T-helper 9 cell (primary cell): ENCODE data around the gene PKP2.

Experiments used
- DNase-seq: peaks from one replicate; pipeline ENCODE4 v3.0.0-alpha.2; 2020

PKP2 gene

DNA sequence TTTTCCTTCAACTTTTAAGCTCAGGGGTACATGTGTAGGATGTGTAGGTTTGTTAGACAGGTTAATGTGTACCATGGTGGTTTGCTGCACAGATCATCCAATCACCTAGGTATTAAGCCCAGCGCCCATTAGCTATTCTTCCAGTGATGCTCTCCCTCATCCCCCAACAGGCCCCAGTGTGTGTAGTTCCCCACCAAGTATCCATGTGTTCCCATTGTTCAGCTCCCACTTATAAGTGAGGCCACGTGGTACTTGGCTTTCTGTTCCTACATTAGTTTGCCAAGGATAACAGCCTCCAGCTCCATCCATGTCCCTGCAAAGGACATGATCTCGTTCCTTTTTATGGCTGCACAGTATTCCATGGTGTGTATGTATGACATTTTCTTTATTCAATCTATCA is 92.3 kb downstream of the PKP2 start:
- no peak for DNase-seq

DNA sequence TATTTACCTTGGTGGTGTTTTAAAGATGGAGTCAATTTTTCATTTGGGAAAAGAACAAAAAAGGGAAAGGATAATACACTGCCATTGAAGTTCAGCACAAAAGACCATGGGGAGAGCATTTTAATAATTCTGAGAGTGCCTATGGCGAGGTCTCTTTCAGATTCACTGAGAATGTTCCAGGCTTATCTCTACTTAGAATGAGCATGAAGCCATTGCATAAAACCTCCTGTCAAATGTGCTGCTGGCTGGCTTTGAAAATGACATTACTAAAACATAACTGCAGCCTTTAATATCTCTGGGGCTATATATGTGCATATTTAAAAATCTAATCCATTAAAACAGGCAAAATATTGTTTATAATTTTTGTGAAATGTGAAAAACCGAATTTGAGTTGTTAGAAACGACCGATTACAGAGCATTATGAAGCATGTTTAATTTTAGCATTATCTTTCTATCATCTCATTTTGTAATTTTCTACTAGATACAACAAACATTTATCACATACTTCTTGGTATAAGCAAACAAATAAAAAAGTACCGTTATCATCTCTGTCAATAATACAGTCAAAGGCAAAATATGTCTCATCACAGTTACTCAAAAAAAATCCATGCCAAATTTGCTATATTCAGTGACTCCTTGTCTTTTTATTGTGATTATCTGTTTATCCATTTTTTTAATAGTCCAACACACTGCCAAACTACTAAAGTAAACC is 95.2 kb downstream of the PKP2 start:
- DNase-seq: no peak

DNA sequence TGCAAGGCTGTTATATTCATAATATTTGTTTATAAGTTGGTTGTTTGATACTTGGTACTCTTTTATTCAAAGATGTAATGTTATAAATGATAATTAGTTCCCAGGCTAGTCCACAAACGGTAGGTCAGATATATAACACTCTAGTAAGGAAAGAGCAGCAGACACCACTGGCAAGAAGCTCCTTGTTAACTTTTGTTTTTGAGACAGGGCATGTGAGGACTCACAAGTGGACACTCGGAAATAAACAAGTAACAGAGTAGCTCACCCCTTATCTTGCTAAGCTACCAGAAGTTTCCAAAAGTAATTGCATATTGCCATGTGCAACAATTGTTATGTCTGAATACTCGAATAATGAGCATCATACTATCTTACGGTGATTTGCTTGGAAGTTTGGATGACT is 102.3 kb downstream of the PKP2 start:
- DNase-seq: no peak

- DNase-seq: no peak
These were observed 106.7 kb downstream of the PKP2 start for GRCh38 chr12:32789916-32790315.

- DNase-seq: no peak
These were observed 107.1 kb downstream of the PKP2 start for GRCh38 chr12:32789446-32789845.

GRCh38 chr12:32788405-32788804 is 108.2 kb downstream of the PKP2 start:
- no peak for DNase-seq

GRCh38 chr12:32785557-32785956 is 111.0 kb downstream of the PKP2 start:
- DNase-seq: no peak

DNA sequence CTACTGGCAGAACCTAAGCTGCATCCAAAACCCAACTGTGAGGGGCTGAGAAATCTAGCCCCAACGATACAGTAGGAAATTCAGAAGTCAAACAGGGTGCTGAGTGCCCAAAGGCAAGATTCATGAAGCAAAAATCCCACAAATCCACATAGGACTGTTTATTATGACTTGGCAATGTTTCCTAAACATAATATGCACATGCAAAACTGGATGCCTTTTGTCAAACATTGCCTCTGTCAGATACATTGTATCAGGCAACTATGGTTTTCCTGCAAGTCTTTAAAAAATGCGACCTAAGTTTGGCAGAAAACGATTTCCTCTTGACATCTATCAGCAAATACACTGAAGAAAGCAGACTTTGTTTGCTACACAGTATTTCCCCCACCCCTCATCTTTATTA is 113.5 kb downstream of the PKP2 start:
- no peak for DNase-seq

GRCh38 chr12:32780071-32780470 is 116.5 kb downstream of the PKP2 start:
- no peak for DNase-seq

- no peak for DNase-seq
These were observed 118.8 kb downstream of the PKP2 start for GRCh38 chr12:32777691-32778175.

DNA sequence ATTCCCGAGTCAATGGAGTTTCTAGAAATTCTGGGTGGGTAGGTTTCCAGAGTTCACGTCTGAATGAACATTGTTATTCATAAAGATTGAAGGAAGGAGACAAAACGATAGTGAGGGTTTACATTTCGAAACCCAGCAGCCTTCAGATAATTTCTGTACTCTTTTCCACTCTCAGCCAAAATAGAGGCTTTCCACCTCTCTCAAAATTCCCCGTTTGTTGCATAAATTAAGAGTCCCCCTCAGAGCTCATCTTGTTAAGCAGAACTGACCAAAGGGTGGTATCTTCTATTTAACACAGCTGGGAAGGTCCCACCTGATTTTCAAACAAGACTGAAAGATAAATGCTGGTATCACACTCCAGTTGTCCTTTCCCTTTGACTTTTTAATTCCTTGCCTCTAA is 119.4 kb downstream of the PKP2 start:
- DNase-seq: no peak

DNA sequence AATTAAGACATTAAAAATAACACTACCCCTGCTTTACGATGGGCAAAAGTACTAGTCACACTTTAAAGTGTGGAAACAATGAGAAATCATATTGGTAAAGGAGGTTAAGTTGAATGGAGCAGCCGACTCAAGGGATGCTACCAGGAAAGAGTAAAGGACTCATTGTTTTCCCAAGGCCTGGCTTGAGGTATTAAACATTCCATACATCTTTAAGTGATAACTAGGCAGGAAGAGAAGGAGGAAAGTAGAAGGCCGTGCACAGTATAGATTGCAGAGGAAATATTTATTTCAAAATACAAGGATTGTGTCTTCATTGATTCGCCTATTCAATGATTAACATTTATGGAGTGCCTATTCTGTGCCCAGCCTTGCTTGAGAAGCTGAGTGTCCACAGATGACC is 120.3 kb downstream of the PKP2 start:
- DNase-seq: no peak

GRCh38 chr12:32773691-32774090 is 122.9 kb downstream of the PKP2 start:
- no peak for DNase-seq

DNA sequence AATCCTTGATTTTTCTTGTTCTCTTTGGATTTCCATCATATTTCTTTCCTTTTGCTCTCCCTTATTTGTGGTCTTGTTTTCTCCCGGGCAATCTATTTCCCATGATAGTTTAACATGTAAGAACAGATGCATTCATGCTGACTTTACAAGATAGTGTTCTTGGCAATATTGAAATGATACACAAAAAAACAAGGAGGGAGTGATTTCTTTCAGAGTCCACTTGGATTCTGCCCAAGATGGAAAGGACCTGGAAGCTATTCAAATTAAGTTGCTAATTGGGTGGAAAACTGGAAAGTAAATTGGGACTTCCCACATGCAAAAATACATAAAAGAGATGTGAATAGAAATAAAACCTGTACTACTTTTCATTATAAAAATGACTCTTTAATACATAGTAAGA is 126.4 kb downstream of the PKP2 start:
- DNase-seq: no peak

DNA sequence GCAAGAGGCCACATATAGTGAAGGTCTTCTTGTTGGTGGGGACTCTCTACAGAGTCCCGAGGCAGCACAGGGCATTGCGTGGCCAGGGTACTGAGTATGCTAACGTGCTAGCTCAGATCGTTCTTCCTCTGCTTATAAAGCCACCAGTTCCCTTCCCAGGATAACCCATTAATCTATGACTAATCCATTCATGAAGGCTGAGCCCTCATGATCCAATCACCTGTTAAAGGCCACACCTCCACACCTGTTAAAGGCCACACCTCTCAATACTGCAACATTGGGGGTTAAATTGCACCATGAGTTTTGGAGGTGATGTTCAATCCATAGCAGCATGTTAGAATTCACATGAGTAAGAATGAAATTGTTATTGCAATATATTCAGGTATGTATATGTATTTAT is 128.1 kb downstream of the PKP2 start:
- no peak for DNase-seq

DNA sequence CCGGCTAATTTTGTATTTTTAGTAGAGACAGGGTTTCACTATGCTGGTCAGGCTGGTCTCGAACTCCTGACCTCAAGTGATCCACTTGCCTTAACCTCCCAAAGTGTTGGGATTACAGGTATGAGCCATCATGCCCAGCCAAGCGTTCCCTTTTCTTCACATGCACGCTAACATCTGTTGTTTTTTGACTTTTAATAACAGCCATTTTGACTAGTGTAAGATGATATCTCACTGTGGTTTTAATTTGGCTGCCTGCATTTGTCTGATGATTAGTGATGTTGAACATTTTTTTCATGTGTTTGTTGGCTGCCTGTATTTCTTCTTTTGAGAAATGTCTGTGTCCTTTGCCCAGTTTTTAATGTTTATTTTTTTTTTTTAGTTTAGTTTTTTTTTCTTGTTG is 130.7 kb downstream of the PKP2 start:
- DNase-seq: no peak

- no peak for DNase-seq
These were observed 134.9 kb downstream of the PKP2 start for GRCh38 chr12:32761716-32762115.

GRCh38 chr12:32757157-32757556 is 139.4 kb downstream of the PKP2 start:
- DNase-seq: no peak

DNA sequence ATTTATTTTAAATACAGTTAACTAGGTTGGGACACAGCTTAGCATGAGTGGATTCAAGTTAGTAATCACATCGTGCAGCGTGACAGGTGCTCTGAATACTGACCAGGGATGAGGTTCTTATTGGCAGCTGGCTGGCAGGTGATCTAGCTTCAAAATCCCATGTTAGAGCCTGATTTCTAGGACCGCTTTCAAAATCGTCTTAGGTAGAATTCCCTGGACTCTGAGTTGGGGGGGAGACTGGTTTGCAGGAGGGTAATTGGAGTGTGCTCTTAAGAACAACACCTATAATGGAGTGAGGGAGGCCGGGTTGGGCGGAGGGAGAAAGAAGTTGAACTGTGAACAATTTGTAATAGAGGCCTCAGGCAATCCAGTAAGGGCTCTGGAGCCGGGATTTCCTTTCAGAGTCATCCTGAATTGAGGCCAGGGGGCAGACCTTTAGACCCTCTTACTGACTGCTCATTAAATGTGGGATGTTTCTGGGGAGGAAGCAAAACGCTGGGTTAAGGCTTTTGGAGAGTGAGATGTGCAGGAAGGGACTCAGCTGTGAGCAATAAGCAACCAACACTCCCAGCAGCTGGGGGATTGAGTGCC is 140.0 kb downstream of the PKP2 start:
- DNase-seq: no peak

DNA sequence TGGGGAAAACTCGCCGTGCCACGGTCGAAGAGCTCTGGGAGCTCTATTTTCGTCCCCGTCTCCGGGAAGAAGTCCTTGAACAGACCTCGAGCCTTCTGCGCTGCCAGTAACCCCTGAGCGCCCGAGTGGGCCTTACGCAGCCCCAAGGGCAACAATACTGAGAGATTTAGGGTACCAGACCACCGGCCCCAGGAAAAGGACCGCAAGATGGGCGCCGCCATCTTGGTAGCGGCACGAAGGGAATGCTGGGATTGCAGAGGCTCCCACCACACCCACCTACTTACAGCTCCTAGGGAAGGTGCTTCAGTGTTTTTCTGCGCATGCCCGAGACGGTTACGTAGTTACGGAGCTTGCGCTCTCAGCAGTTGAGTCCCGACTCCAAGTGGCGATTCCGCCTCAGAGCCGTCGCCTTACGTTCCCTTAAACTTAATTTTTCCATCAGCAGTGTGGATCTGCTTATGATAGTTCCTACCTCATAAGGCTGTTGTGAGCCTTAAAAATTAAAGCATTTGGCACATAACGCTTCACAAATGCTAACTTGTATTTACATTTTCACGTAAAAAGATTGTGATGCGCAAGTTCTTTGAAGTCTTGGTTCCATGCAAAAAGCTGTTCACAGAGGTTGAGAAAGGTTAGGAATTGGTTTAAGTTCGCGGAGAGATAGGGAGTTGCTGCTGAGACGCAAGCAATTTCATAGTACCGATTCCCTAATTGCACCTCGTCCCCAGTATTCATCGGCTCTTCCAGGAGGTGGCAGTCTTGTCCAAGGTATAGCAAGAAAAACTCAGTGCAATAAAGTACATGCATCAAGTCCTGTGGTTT is 140.7 kb downstream of the PKP2 start, which contains the start of gene YARS2:
YARS2 (minus strand) TSS at position 244 of the 822 bp plus-strand sequence; CDS start at position 221, 23 bp downstream.
- DNase-seq: peak; percentile 75

DNA sequence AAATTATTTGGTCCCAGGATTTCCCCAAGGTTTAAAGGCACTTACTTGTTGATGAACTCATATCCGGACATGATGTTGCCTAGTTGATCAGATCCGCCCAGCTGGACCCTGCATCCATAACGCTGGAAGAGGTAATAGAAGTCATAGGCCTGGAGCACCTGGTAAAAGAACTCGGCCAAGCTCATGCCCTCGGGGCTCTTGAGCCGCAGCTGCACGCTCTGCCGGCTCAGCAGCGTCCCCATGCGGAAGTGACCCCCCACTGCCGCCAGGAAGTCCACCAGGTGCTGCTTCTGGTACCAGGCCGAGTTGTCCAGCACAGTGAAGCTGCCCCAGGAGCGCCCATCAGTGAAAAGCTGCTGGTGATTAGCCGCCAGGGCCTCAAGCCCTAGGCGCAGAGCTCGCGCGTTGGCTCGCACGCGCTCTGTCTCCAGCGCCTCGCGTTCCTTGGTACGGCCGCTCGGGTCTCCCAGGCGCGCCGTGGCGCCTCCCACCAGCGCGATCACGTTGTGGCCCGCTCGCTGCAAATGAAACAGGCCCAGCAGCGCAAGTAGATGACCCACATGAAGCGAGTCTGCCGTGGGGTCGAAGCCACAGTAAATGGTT is 141.4 kb downstream of the PKP2 start:
- peak; percentile 43 for DNase-seq

DNA sequence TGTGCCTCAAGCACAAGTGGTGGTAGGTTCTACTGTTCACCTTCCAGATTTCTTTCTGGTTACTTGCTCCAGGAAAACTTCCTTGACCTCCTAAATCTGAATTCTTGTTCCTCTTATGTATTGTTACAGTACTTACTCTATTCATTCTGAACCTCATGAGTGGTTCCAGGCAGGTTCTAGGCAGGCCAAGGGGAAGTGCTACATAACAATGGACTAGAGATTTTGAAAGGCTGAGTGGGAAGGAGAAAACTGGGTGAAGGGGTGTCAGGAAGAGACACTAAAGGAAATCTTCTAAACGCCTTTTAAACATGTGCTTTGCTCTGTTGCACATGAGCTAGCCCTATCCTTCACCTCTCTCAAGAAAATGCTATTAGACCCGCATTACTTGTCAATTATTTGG is 142.5 kb downstream of the PKP2 start:
- no peak for DNase-seq

GRCh38 chr12:32753605-32754004 is 143.0 kb downstream of the PKP2 start:
- no peak for DNase-seq
